ENCODE data around the gene SLC25A21. TPM values are rescaled to one million over a fixed set of nuclear protein-coding genes. Genes with fewer than 3 reads are reported as not detected.

SLC25A21 gene
- total RNA-seq, 1 experiment from 2014 or later, result 2.1 TPM

GRCh38 chr14:36773558-36773957 lies 398.8 kb downstream of the SLC25A21 start:
- Histone ChIP-seq H3K9me3 (ENCODE audit: control insufficient read depth, insufficient read depth, low read depth, low read length) (no peaks in the 10 kb centered on the region), H3K27me3 (ENCODE audit: control insufficient read depth, insufficient read depth, low read length) (no peaks in the 10 kb centered on the region), H3K27ac (ENCODE audit: low read length) (no peak overlapping the region), H3K4me1 (ENCODE audit: control insufficient read depth, insufficient read depth, low read length) (no peaks in the 10 kb centered on the region), H3K4me3 (ENCODE audit: low read depth in 2 of 2, low read length in 2 of 2) (no peak overlapping the region), H3K36me3 (ENCODE audit: control insufficient read depth, insufficient read depth, low read length) (no peaks in the 10 kb centered on the region)
- DNase-seq (ENCODE audit: low read depth, low spot score), result no peak
- in situ Hi-C loops (cut with HindIII; ENCODE audit: low pct_unique_long_range_greater_than_20kb, low sequenced_read_pairs), result no loop called here
- ATAC-seq, result no peak
- intact Hi-C loops (cut with micrococcal nuclease; ENCODE audit: unreplicated experiment), result no loop called here
- no peak for TF ChIP-seq POLR2AphosphoS5 (IDR thresholded peaks at IDR 0.05; ENCODE audit: low read depth, low read length)
- TF ChIP-seq CTCF (IDR thresholded peaks at IDR 0.05), result no peak
- TF ChIP-seq SIN3A (IDR thresholded peaks at IDR 0.05; ENCODE audit: borderline replicate concordance, insufficient read depth, low read depth, low read length), result no peak
- TF ChIP-seq TCF7L2 (IDR thresholded peaks at IDR 0.05; ENCODE audit: low read depth, low read length), result no peak
- TF ChIP-seq, protein P1, sequence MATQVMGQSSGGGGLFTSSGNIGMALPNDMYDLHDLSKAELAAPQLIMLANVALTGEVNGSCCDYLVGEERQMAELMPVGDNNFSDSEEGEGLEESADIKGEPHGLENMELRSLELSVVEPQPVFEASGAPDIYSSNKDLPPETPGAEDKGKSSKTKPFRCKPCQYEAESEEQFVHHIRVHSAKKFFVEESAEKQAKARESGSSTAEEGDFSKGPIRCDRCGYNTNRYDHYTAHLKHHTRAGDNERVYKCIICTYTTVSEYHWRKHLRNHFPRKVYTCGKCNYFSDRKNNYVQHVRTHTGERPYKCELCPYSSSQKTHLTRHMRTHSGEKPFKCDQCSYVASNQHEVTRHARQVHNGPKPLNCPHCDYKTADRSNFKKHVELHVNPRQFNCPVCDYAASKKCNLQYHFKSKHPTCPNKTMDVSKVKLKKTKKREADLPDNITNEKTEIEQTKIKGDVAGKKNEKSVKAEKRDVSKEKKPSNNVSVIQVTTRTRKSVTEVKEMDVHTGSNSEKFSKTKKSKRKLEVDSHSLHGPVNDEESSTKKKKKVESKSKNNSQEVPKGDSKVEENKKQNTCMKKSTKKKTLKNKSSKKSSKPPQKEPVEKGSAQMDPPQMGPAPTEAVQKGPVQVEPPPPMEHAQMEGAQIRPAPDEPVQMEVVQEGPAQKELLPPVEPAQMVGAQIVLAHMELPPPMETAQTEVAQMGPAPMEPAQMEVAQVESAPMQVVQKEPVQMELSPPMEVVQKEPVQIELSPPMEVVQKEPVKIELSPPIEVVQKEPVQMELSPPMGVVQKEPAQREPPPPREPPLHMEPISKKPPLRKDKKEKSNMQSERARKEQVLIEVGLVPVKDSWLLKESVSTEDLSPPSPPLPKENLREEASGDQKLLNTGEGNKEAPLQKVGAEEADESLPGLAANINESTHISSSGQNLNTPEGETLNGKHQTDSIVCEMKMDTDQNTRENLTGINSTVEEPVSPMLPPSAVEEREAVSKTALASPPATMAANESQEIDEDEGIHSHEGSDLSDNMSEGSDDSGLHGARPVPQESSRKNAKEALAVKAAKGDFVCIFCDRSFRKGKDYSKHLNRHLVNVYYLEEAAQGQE (IDR thresholded peaks at IDR 0.05; ENCODE audit: insufficient read depth in 1 of 2, low read depth in 2 of 2, low read length in 1 of 2), result no peak
- BruUV-seq (replicated peaks), result no TSS peak
- ChIA-PET CTCF (no interaction called here), POLR2A (no interaction called here)

DNA sequence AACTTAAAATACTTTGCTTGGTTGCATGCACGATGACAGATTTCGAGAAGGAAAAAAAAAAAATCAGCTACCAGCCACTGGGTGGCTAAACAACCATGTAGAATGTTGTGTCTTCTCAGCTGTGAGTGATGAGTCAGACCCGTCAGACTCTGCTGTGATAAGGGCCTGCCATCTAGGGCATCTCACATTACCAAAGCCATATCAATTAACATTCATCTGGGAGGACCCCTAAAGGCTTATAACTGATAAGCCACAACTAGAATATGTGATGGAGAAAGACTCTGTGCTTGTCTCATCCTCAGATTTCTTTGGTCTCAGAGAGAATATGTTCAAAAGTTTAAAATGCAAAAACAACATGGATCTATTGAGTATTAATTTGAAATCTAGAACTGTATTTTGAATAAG lies 399.3 kb downstream of the SLC25A21 start:
- ATAC-seq (no peak), DNase-seq (ENCODE audit: low read depth, low spot score) (no peak)
- POLR2A ChIA-PET, result no interaction called here
- BruUV-seq (replicated peaks), result no TSS peak
- Histone ChIP-seq H3K27me3 (ENCODE audit: control insufficient read depth, insufficient read depth, low read length) (no peaks in the 10 kb centered on the region), H3K4me3 (ENCODE audit: low read depth in 2 of 2, low read length in 2 of 2) (no peak overlapping the region), H3K9me3 (ENCODE audit: control insufficient read depth, insufficient read depth, low read depth, low read length) (no peaks in the 10 kb centered on the region), H3K27ac (ENCODE audit: low read length) (no peak overlapping the region), H3K36me3 (ENCODE audit: control insufficient read depth, insufficient read depth, low read length) (no peaks in the 10 kb centered on the region), H3K4me1 (ENCODE audit: control insufficient read depth, insufficient read depth, low read length) (no peaks in the 10 kb centered on the region)
- intact Hi-C loops (cut with micrococcal nuclease; ENCODE audit: unreplicated experiment), result no loop called here
- CTCF ChIA-PET, result no interaction called here
- in situ Hi-C loops (cut with HindIII; ENCODE audit: low pct_unique_long_range_greater_than_20kb, low sequenced_read_pairs), result no loop called here
- TF ChIP-seq POLR2AphosphoS5 (IDR thresholded peaks at IDR 0.05; ENCODE audit: low read depth, low read length), result no peak
- no peak for TF ChIP-seq TCF7L2 (IDR thresholded peaks at IDR 0.05; ENCODE audit: low read depth, low read length)
- TF ChIP-seq, protein P1 (IDR thresholded peaks at IDR 0.05; ENCODE audit: insufficient read depth in 1 of 2, low read depth in 2 of 2, low read length in 1 of 2), result no peak
- no peak for TF ChIP-seq SIN3A (IDR thresholded peaks at IDR 0.05; ENCODE audit: borderline replicate concordance, insufficient read depth, low read depth, low read length)
- no peak; the same call in 1 of the 2 replicates for TF ChIP-seq CTCF (IDR thresholded peaks at IDR 0.05)
